HG02759 (cell line): ENCODE data around the gene REEP3.
A peak's percentile ranks its signal among the peaks of the same experiment; 100 is the strongest.

Experiments used
- ATAC-seq: cut with Tn5 transposase; IDR thresholded peaks from one replicate; pipeline ENCODE4 v1.9.1; 2021; ENCODE audit warnings: mild to moderate bottlenecking, moderate library complexity; ENCODE audit not compliant: unreplicated experiment

Gene REEP3

DNA sequence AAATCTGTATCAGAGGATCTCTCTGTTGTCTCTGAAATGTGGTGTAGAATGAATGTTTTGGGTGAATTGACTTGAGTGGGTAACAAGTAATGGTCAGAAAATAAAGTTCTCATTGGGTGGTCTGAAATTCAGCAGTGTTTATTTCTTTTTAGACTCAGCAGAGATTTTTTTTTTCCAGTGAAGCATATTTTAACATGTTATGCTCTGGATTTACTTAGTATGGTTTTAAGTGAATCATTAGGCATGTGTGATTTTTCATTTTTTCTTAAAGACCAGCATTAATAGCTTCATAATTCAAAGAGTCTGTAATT is 63.5 kb downstream of the REEP3 start:
- no peak for ATAC-seq

GRCh38 chr10:63585041-63585440 is 63.8 kb downstream of the REEP3 start:
- ATAC-seq, result no peak

- no peak for ATAC-seq
Measured at GRCh38 chr10:63586043-63586442, 64.8 kb downstream of the REEP3 start.

DNA sequence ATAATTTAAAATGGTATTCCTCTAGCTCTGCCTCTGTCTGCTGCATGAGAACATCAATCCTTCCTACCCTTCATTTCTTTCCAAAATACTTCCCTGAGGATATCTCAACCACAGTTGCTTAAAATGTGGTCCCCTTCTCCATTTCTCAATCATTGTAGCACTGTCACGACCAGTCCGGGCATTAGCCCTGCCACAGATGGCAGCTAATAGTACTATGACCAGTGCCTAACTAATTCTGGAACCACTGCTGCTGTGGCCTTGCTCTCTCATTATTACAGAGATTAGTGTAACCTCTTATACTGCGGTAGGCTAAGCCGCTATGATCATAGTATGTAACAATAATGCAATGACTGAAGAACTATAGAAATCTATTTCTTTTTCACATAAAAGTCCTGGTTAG is 66.0 kb downstream of the REEP3 start:
- no peak for ATAC-seq

DNA sequence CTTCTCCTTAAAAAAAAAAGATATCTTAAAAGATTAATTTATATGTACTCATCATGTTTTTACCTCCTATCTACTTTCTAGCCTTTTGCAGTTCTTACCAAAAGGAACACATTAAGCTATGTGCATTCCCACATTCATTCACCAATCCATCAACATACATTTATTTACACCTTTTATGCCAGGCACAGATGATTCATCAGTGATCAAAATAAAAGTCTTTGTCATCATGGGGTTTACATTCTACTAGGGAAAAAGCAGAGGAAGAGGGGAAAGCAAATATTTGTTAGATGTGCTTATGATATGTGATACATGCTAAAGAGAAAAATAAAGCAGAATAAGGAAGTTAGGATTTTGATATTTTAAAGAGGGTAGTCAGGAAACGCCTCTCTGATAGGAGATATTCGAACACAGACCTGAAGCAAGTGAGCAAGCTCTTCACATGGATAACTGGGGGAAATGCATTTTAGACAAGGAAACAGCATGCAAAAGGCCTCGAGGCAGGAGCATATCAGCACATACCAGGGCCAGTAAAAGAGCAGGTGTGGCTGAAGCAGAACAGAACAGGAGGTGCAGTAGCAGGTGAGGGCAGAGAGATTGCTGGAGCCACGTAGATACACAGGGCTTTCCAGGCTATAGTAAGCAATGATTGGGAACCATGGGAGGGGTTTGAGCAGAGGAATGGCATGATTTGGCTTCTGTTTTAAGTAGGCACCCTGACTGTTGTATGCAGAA is 67.4 kb downstream of the REEP3 start:
- ATAC-seq, result no peak

DNA sequence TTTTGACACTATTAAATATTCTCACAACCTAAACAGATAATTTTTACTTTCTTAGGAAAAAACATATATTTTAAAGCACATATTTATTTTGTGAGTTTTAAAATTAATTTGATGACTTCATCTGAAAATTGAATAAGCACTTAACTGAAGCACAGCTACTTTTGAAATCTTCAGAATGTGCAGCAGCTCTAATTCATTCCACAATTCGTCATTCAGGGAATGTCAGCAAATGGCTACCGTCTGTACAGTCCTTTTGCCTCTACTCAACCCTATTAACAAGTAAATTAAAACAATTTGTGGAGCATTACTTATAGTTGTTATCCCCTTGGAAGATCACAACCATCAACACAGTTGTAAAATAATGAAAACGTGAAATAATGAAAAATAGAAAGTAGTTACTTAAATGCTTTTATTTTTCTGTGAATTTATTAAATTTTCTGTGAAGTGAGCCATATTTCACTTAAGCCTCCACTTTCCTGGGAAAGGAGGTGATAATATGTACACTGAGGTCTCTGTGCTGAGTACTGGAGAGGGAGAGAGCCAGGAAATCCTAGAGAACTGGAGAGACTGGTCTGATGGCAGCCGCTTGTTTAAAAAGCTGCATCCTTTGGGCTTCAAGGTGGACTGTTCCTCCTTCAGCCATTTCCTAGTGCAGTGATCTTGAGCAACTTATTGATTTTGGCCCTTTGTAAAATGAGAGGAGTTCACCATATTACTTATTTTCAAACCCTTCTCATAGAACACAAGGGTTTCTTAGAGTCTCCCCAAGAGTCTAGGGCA is 70.6 kb downstream of the REEP3 start:
- ATAC-seq, result no peak

DNA sequence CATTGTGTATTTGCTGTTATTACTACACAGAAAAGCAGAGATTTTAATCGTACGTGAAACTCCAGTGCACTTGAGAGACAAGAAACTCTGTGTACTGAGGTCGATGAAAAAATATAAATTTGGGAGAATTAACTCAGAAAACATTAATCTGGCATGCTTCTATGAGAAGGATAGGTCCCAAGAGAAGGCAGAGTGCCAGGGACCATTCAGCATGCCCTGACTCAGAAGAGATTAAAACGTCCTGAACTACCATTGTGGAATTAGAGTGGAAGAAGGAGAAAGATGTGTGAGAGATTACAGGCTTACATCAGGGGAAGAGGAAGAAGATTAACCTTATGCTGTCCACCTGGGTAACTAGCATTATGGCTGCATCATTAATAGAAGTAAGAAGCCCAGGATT is 72.4 kb downstream of the REEP3 start:
- ATAC-seq, result no peak

GRCh38 chr10:63595072-63595471 is 73.9 kb downstream of the REEP3 start:
- ATAC-seq, result no peak

GRCh38 chr10:63596924-63597323 is 75.7 kb downstream of the REEP3 start:
- ATAC-seq, result no peak

GRCh38 chr10:63600540-63600939 is 79.3 kb downstream of the REEP3 start:
- no peak for ATAC-seq

DNA sequence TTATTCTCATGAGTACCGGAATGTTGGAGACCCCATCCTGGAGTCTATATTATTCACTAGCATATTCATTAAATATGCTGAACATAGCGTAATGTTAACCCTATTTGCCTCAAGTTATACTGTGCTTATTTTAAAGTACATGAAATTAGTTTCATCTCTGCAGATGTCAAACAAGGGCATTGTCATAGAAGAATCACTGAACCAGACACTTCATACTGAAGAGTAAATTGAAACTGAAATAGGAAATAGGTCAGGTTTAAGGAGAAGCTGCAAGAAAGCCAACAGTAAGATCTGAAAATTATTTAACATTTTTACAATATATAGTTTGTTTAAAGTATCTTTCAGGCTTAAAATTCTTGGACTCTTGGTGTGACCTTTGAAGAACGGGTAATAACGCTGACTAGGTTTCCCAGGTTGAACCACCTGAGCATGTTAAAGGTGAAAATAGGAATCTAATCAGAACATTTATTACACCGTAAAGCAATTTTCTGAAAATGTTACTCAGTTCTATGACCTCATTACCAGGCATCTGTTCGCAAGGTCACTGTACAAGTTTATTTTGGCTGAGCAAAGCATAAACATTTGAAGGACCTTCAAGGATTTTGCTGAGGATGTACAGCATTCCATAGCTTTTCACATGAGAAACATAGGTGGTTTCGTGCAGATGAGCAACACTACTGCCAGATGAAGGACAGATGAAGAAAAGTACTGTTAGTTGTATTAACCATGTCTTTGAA is 82.7 kb downstream of the REEP3 start:
- peak; percentile 79 for ATAC-seq

DNA sequence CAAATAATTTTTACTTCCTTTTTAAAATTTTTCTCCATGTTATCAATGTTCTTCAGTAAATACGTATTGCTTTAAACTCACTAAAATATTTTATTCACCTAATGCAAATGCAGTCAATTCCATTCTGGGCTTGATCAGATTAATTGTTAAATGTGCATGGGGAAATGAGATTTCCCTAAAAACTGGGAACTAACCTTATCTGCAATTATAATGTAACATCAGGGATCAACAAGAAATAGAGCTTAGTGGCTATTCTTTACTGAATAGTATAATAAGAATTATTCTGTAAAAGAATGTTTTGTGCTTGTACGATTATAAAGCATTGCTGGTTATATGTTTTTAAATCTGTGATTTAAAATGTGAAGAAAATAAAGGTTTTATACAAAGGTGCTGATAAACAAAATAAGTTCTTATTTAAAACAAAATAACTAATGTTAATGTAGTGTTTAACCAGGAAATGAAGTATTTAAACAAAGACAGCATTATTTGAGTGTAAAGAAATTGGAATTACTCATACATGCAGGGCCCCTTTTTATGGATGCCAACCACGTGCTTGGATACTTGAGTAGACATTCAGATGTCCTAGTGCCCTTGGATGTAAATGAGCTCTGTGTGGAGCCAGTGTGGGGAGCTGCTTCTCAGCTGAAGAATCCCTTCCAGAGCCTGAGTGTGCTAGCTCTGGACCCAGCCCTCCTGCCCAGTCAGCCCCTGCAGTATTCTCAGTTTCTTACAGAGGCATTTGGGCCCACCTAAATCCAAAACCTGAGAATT is 84.2 kb downstream of the REEP3 start:
- no peak for ATAC-seq

GRCh38 chr10:63608511-63608910 is 87.3 kb downstream of the REEP3 start:
- no peak for ATAC-seq

DNA sequence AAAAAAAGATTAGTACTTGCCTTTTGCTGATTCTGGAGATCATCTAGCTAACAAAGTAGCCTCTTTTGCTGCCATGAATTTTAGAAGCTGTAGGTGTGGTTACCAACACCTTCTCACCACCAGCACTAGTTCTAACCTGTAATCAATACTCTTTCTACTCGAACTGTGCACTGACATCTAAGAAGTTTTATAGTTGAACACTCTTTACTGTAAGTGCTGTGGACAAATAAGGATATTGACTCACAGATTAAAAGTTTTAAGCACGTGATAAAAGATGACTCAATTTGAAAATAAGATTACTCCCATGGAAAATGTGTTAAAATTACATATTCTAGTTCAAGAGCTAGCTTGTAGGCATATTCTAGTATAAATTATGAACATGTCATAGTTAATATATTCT is 89.9 kb downstream of the REEP3 start:
- no peak for ATAC-seq

DNA sequence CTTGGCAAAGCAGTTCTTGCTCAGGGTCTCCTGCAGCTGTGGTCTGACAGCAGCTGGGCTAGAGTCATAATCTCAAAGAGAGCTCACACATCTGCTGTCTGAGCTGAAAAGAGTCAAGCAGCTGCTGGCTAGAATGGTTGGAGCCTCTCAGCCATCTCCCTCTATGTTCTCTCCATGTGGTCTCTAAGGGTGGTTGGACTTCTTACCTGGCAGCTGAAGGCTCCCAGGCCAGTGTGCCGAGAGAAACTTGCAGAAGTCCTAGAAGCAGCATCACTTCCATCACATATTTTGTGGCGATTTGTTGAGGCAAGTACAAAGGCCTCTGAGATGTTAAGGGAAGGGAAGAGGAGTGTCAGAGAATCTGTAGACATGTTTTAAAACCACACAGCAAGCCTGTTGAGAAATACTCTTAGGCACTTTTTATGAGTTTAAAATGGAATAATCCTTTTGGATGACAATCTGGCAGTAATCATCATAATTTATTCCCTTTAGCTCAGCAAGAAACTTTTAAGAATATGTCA is 93.2 kb downstream of the REEP3 start:
- ATAC-seq, result no peak

- ATAC-seq, result no peak
Measured at GRCh38 chr10:63618552-63618951, 97.4 kb downstream of the REEP3 start.

GRCh38 chr10:63619426-63619825 is 98.2 kb downstream of the REEP3 start:
- no peak for ATAC-seq

- ATAC-seq, result no peak
Measured at GRCh38 chr10:63622097-63622496, 100.9 kb downstream of the REEP3 start.

- no peak for ATAC-seq
Measured at GRCh38 chr10:63624701-63625100, 103.5 kb downstream of the REEP3 start.

GRCh38 chr10:63627396-63627795 is 106.2 kb downstream of the REEP3 start:
- no peak for ATAC-seq

GRCh38 chr10:63627881-63628296 is 106.7 kb downstream of the REEP3 start:
- no peak for ATAC-seq
